Measurements from ENCODE around the gene FKTN.

FKTN gene

GRCh38 chr9:105681313-105681712 is 123.4 kb downstream of the FKTN start:
- no peak overlapping the region for H3K27ac ChIP-seq
- H3K36me3 ChIP-seq (ENCODE audit: control insufficient read depth, insufficient read depth, low read length), result no peaks in the 10 kb centered on the region
- no peaks in the 10 kb centered on the region for H3K27me3 ChIP-seq (ENCODE audit: control insufficient read depth, insufficient read depth, low read length)
- no peak overlapping the region for H2AFZ ChIP-seq
- no peak for TF ChIP-seq CTCF (IDR thresholded peaks at IDR 0.05)
- H3K4me1 ChIP-seq, result no peaks in the 10 kb centered on the region
- H3K4me2 ChIP-seq (ENCODE audit: low read length), result no peak overlapping the region
- no peaks in the 10 kb centered on the region for H3K9me3 ChIP-seq (ENCODE audit: control insufficient read depth, low read length)
- H3K9ac ChIP-seq, result no peak overlapping the region
- no peaks in the 10 kb centered on the region for H3K79me2 ChIP-seq
- H3K4me3 ChIP-seq (ENCODE audit: low read depth, low read length), result no peak overlapping the region

- H3K4me2 ChIP-seq (ENCODE audit: low read length), result no peak overlapping the region
- no peak overlapping the region for H3K27ac ChIP-seq
- H3K4me1 ChIP-seq, result no peaks in the 10 kb centered on the region
- no peak overlapping the region for H3K9ac ChIP-seq
- no peaks in the 10 kb centered on the region for H3K27me3 ChIP-seq (ENCODE audit: control insufficient read depth, insufficient read depth, low read length)
- no peak overlapping the region for H2AFZ ChIP-seq
- no peak for TF ChIP-seq CTCF (IDR thresholded peaks at IDR 0.05)
- H3K4me3 ChIP-seq (ENCODE audit: low read depth, low read length), result no peak overlapping the region
- H3K36me3 ChIP-seq (ENCODE audit: control insufficient read depth, insufficient read depth, low read length), result no peaks in the 10 kb centered on the region
- H3K79me2 ChIP-seq, result no peaks in the 10 kb centered on the region
- H3K9me3 ChIP-seq (ENCODE audit: control insufficient read depth, low read length), result no peaks in the 10 kb centered on the region
Measured at GRCh38 chr9:105681724-105682123, 123.8 kb downstream of the FKTN start.

- Histone ChIP-seq H3K27me3 (ENCODE audit: control insufficient read depth, insufficient read depth, low read length) (no peaks in the 10 kb centered on the region), H3K36me3 (ENCODE audit: control insufficient read depth, insufficient read depth, low read length) (no peaks in the 10 kb centered on the region), H2AFZ (no peak overlapping the region), H3K9ac (no peak overlapping the region), H3K79me2 (no peaks in the 10 kb centered on the region), H3K4me1 (no peaks in the 10 kb centered on the region), H3K4me2 (ENCODE audit: low read length) (no peak overlapping the region), H3K4me3 (ENCODE audit: low read depth, low read length) (no peak overlapping the region), H3K27ac (no peak overlapping the region), H3K9me3 (ENCODE audit: control insufficient read depth, low read length) (no peaks in the 10 kb centered on the region)
- TF ChIP-seq CTCF (IDR thresholded peaks at IDR 0.05), result no peak
Measured at GRCh38 chr9:105683688-105684275, 125.9 kb downstream of the FKTN start.

GRCh38 chr9:105686936-105687335 is 129.0 kb downstream of the FKTN start:
- H3K79me2 ChIP-seq, result no peaks in the 10 kb centered on the region
- no peaks in the 10 kb centered on the region for H3K27me3 ChIP-seq (ENCODE audit: control insufficient read depth, insufficient read depth, low read length)
- no peaks in the 10 kb centered on the region for H3K36me3 ChIP-seq (ENCODE audit: control insufficient read depth, insufficient read depth, low read length)
- H3K27ac ChIP-seq, result no peak overlapping the region
- TF ChIP-seq CTCF (IDR thresholded peaks at IDR 0.05), result no peak
- H3K4me3 ChIP-seq (ENCODE audit: low read depth, low read length), result no peak overlapping the region
- H2AFZ ChIP-seq, result no peak overlapping the region
- no peaks in the 10 kb centered on the region for H3K4me1 ChIP-seq
- H3K4me2 ChIP-seq (ENCODE audit: low read length), result no peak overlapping the region
- H3K9me3 ChIP-seq (ENCODE audit: control insufficient read depth, low read length), result no peaks in the 10 kb centered on the region
- no peak overlapping the region for H3K9ac ChIP-seq
